ENCODE measurements around the gene CCDC51.
A peak's percentile ranks its signal among the peaks of the same experiment; 100 is the strongest.

Gene CCDC51

DNA sequence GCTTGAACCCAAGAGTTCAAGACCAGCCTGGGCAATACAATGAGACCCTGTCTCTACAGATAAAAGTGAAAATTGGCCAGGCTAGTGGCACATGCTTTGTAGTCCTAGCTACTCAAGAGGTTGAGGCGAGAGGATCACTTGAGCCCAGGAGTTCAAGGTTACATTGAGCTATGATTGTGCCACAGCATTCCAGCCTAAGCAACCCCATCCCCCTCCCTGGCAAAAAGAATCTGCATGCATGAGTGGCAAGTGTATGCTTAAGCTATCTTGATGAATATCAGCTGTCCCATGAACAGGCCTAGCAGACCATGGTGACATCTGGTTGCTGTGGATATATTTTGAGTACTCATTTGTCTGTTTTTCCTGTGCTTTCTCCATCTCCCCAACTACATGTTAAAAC is 11.4 kb upstream of the CCDC51 start:
- no peak for TF ChIP-seq ZFX (IDR thresholded peaks at IDR 0.05; ENCODE audit: borderline replicate concordance)
- TF ChIP-seq, protein P1, sequence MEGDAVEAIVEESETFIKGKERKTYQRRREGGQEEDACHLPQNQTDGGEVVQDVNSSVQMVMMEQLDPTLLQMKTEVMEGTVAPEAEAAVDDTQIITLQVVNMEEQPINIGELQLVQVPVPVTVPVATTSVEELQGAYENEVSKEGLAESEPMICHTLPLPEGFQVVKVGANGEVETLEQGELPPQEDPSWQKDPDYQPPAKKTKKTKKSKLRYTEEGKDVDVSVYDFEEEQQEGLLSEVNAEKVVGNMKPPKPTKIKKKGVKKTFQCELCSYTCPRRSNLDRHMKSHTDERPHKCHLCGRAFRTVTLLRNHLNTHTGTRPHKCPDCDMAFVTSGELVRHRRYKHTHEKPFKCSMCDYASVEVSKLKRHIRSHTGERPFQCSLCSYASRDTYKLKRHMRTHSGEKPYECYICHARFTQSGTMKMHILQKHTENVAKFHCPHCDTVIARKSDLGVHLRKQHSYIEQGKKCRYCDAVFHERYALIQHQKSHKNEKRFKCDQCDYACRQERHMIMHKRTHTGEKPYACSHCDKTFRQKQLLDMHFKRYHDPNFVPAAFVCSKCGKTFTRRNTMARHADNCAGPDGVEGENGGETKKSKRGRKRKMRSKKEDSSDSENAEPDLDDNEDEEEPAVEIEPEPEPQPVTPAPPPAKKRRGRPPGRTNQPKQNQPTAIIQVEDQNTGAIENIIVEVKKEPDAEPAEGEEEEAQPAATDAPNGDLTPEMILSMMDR (IDR thresholded peaks at IDR 0.05), result no peak
- H3K27ac ChIP-seq, result no peak overlapping the region

DNA sequence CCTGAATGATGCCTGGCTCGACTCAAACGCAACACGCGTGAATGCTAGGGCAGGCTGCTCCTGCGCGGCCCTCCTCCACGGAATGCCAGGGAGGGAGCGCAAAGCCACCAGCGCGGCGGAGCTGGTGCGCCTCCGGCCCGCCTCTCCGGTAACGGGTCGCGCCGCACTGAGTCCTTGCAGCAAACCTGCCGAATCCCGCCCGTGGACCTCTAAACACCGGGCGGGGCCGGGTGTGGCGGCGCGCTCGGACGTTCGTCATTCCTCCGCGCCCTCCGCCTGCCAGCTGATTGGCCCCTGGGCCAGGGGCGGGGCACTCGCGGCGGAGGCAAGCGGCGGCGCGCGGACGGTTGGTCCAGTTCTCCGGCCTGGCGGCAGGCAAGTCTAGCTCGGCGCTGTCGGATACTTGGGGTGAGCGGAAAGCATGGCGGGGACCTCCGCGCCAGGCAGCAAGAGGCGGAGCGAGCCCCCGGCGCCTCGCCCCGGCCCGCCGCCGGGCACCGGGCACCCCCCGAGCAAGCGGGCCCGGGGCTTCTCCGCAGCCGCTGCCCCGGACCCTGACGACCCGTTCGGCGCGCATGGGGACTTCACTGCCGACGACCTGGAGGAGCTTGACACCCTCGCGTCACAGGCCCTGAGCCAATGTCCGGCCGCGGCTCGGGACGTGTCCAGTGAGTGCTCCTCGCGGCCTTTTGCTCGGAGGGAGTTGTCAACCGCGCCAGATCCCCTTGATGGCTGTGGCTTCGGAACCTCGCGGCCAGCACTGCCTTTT is 6.7 kb upstream of the CCDC51 start, which contains the start of gene ATRIP:
Gene ATRIP (plus strand): TSS at position 313 of the 769 bp plus-strand sequence. CDS start 109 bp downstream, at position 422.
- peak within 1 kb of the TSS; percentile 83 for H3K27ac ChIP-seq
- TF ChIP-seq, protein P1 (IDR thresholded peaks at IDR 0.05), result no peak
- no peak for TF ChIP-seq ZFX (IDR thresholded peaks at IDR 0.05; ENCODE audit: borderline replicate concordance)

DNA sequence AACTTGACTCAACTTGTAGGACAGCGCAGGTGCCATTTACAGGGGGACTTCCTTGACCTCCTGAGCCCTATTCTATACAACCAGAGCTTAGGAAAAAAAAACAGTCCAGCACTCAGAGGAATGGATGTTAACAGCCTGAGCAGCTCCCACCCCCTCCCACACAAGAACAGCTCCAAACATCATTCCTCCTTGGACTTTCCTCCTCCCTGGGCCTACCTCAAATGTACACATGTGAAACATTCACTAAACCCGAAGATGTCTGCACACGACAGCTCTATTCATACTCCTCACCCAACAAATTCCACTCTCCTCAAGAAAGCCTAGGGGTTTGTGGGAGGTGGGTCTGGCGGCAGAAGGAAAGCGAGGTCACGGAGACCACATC is 6.1 kb upstream of the CCDC51 start:
- TF ChIP-seq, protein P1 (IDR thresholded peaks at IDR 0.05), result no peak
- no peak for TF ChIP-seq ZFX (IDR thresholded peaks at IDR 0.05; ENCODE audit: borderline replicate concordance)
- peak overlapping the region; percentile 83 for H3K27ac ChIP-seq

DNA sequence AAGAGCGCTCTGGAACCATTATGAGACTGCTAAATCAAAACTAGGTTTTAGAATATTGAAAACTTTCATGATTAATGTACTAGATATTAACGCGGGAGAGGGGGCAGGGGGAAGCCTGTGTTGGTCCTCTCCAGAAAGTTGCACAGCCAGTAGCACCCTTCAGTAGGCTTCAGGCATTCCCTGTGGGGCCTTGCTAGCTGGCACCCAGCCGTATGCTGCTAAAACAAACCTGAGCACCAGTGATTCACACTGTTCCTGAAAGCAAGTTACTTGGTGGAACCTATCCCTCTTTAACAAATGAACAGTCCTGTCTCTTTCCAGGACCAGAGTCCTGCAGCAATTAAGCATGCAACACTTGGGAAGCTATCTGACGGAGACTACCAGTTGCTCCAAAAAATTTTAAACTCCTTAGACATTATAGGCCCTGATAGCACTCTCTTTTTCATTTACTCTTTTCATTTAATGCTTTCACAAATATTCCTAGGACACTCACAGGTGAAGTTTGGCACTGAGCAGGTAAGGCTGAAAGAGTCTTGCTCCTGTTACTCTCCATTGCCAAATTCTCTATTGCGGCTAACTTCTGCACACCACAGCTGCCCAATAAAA is 5.5 kb upstream of the CCDC51 start:
- TF ChIP-seq, protein P1 (IDR thresholded peaks at IDR 0.05), result no peak
- no peak for TF ChIP-seq ZFX (IDR thresholded peaks at IDR 0.05; ENCODE audit: borderline replicate concordance)
- H3K27ac ChIP-seq, result peak overlapping the region; percentile 83

DNA sequence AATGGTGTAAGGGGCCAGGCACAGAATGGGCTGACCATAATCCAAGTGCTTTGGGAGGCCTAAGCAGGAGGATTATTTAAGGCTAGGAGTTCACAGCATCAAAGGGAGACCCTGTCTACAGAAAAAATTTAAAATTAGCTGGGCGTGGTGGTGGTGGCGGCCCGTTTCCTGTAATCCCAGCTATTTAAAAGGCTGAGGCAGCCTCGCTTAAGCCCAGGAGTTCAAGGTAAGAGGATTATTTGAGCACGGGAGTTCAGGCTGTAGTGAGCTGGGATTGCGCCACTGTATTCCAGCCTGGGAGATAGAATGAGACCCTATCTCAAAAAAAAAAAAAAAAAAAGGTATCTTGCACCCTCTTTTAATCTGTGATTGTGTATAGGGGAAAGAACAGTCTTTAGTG is 2.0 kb upstream of the CCDC51 start:
- peak overlapping the region; percentile 87; the same call in 1 of the 2 replicates for H3K27ac ChIP-seq
- TF ChIP-seq, protein P1 (IDR thresholded peaks at IDR 0.05), result no peak
- no peak for TF ChIP-seq ZFX (IDR thresholded peaks at IDR 0.05; ENCODE audit: borderline replicate concordance)

DNA sequence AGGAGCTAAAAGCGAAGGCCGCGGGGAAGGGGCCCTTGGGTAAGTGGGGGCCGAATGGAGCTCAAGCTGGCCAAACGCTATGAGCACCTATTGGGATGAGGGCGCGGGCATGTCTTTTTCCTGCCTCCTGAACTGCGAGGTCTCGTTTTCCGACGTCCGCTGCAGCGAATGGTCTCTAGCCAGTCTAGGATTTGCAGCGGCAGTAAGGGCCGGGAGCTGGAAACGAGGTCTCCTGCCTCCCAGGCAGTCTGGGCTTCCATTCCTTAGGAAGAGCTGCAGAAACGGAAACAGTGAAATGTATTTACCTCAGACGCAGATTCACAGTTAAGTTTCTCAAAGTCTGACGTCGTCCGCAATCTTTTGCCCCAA is 655 bp upstream of the CCDC51 start:
- TF ChIP-seq, protein P1 (IDR thresholded peaks at IDR 0.05), result no peak
- no peak for TF ChIP-seq ZFX (IDR thresholded peaks at IDR 0.05; ENCODE audit: borderline replicate concordance)
- peak overlapping the region; percentile 87 for H3K27ac ChIP-seq

DNA sequence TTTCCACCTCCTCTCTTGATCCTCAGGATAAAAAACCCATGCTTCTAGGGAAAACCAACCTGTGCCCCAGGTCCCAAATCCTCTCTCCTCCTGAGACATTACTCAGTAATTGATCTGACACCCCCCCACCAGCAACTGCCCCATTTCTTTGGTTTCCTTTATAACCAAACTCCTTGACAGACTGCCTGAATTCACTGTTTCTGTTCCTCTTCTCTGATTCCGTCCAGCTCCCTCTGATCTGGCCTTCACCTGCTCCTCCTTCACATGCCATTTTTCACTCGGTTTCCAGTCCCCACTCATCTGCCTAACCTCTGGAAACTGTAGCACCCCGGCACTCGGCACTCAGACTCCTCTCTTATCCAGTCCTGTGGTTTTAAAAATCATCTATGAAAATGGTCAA is 2.1 kb downstream of the CCDC51 start:
- TF ChIP-seq, protein P1 (IDR thresholded peaks at IDR 0.05), result no peak
- TF ChIP-seq ZFX (IDR thresholded peaks at IDR 0.05; ENCODE audit: borderline replicate concordance), result no peak
- no peak overlapping the region for H3K27ac ChIP-seq

Data from 22Rv1 (cell line).